ENCODE results near the gene KRTAP4-4. TPM values are rescaled to one million over a fixed set of nuclear protein-coding genes. Genes with fewer than 3 reads are reported as not detected.
"Not testable (repeated sequence)": the region's sequence is repeated elsewhere in the genome, so short reads cannot be mapped to it uniquely, and the experiment has no call there.

KRTAP4-4 gene
- total and polyA plus RNA-seq, 2 of the 13 experiments (the other 11 are each of a cell fraction or from before 2014, with no cell fraction given) = not detected

DNA sequence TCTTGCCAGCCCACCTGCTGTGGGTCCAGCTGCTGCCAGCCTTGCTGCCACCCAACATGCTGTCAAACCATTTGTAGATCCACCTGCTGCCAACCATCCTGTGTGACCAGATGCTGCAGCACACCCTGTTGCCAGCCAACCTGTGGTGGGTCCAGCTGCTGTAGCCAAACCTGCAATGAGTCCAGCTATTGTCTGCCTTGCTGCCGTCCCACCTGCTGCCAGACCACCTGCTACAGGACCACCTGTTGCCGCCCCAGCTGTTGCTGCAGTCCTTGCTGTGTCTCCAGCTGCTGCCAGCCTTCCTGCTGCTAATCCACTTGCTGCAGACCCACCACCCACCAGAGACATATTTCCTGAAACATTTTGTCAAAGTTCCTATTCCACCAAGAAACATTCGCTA, 29.8 kb upstream of the KRTAP4-4 start:
- no TSS peak for BruUV-seq (replicated peaks)

DNA sequence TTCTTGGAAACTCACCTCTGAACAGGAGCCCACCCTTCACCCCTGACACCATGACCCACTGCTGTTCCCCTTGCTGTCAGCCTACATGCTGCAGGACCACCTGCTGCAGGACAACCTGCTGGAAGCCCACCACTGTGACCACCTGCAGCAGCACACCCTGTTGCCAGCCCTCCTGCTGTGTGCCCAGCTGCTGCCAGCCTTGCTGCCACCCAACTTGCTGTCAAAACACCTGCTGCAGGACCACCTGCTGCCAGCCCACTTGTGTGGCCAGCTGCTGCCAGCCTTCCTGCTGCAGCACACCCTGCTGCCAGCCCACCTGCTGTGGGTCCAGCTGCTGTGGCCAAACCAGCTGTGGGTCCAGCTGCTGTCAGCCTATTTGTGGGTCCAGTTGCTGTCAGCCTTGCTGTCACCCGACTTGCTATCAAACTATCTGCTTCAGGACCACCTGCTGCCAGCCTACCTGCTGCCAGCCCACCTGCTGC, 29.3 kb upstream of the KRTAP4-4 start, which contains the start of gene KRTAP9-1:
TSS of gene KRTAP9-1 (plus strand) at position 51 of the 482 bp plus-strand sequence. CDS start at position 51, 0 bp downstream.
- ATAC-seq; H3K27me3 ChIP-seq (ENCODE audit: control insufficient read depth in 1 of 2, insufficient read depth in 2 of 2, low read length in 2 of 2); H3K36me3 ChIP-seq (replicated peaks in 1 of 2; ENCODE audit: control insufficient read depth in 1 of 2, insufficient read depth in 2 of 2, low read length in 2 of 2); H3K79me2 ChIP-seq (ENCODE audit: insufficient read depth, low read length); H3K4me2 ChIP-seq (ENCODE audit: low read depth, low read length); in situ Hi-C loops (cut with HindIII; ENCODE audit: extremely low pct_ligation_motif_present, low pct_unique_long_range_greater_than_20kb); H3K27ac ChIP-seq (ENCODE audit: extremely low read length, insufficient read depth, low read length); intact Hi-C loops (cut with micrococcal nuclease; ENCODE audit: unreplicated experiment); H3K9ac ChIP-seq (ENCODE audit: insufficient read depth, low read depth, low read length); POLR2A ChIA-PET; BruUV-seq (replicated peaks); CTCF ChIA-PET (ENCODE audit: low intra/inter-chr PET ratio, low total read pairs); H3K4me3 ChIP-seq (replicated peaks in 1 of 3; ENCODE audit: insufficient read depth in 1 of 3, low read depth in 2 of 3, low read length in 3 of 3); FAIRE-seq; H3K4me1 ChIP-seq (ENCODE audit: insufficient read depth, low read length); DNase-seq (ENCODE audit: low spot score); H3K9me3 ChIP-seq (ENCODE audit: low read length); H4K20me1 ChIP-seq (ENCODE audit: insufficient read depth, low read length); H2AFZ ChIP-seq (ENCODE audit: low read length): not testable (repeated sequence)
- 0% methylated on average over 1 of the region's 1 CpG for WGBS (ENCODE audit: low lambda C conversion rate)
- TF ChIP-seq, protein P1, sequence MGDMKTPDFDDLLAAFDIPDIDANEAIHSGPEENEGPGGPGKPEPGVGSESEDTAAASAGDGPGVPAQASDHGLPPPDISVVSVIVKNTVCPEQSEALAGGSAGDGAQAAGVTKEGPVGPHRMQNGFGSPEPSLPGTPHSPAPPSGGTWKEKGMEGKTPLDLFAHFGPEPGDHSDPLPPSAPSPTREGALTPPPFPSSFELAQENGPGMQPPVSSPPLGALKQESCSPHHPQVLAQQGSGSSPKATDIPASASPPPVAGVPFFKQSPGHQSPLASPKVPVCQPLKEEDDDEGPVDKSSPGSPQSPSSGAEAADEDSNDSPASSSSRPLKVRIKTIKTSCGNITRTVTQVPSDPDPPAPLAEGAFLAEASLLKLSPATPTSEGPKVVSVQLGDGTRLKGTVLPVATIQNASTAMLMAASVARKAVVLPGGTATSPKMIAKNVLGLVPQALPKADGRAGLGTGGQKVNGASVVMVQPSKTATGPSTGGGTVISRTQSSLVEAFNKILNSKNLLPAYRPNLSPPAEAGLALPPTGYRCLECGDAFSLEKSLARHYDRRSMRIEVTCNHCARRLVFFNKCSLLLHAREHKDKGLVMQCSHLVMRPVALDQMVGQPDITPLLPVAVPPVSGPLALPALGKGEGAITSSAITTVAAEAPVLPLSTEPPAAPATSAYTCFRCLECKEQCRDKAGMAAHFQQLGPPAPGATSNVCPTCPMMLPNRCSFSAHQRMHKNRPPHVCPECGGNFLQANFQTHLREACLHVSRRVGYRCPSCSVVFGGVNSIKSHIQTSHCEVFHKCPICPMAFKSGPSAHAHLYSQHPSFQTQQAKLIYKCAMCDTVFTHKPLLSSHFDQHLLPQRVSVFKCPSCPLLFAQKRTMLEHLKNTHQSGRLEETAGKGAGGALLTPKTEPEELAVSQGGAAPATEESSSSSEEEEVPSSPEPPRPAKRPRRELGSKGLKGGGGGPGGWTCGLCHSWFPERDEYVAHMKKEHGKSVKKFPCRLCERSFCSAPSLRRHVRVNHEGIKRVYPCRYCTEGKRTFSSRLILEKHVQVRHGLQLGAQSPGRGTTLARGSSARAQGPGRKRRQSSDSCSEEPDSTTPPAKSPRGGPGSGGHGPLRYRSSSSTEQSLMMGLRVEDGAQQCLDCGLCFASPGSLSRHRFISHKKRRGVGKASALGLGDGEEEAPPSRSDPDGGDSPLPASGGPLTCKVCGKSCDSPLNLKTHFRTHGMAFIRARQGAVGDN (CRISPR knock-in tag; IDR thresholded peaks at IDR 0.05) = 0 out of 2 replicates have a peak, but pooled peaks have one; percentile 10
- TF ChIP-seq ZNF225 (CRISPR knock-in tag; IDR thresholded peaks at IDR 0.05) = peak; percentile 41; the same call in 1 of the 2 replicates

More for the DNA sequence above, 29.8 kb upstream of the KRTAP4-4 start:
- no peaks in the 10 kb centered on the region for H3K36me3 ChIP-seq (replicated peaks in 1 of 2; ENCODE audit: control insufficient read depth in 1 of 2, insufficient read depth in 2 of 2, low read length in 2 of 2)
- no peaks in the 10 kb centered on the region for H3K9me3 ChIP-seq (ENCODE audit: low read length)
- no peaks in the 10 kb centered on the region for H3K79me2 ChIP-seq (ENCODE audit: insufficient read depth, low read length)
- no peaks in the 10 kb centered on the region for H3K4me1 ChIP-seq (ENCODE audit: insufficient read depth, low read length)
- no peak overlapping the region for H3K4me3 ChIP-seq (replicated peaks in 1 of 3; ENCODE audit: insufficient read depth in 1 of 3, low read depth in 2 of 3, low read length in 3 of 3)
- DNase-seq (ENCODE audit: low spot score) (no peak), FAIRE-seq (no peak), ATAC-seq (no peak)
- intact Hi-C loops (cut with micrococcal nuclease; ENCODE audit: unreplicated experiment) = no loop called here
- no peak overlapping the region for H3K27ac ChIP-seq (ENCODE audit: extremely low read length, insufficient read depth, low read length)
- 0% methylated on average over 1 of the region's 3 CpGs for WGBS (ENCODE audit: low lambda C conversion rate)
- in situ Hi-C loops (cut with HindIII; ENCODE audit: extremely low pct_ligation_motif_present, low pct_unique_long_range_greater_than_20kb) = no loop called here
- H3K9ac ChIP-seq (ENCODE audit: insufficient read depth, low read depth, low read length) = no peak overlapping the region
- H3K4me2 ChIP-seq (ENCODE audit: low read depth, low read length) = no peak overlapping the region
- CTCF ChIA-PET (ENCODE audit: low intra/inter-chr PET ratio, low total read pairs) = no interaction called here
- TF ChIP-seq ZBTB44 (CRISPR knock-in tag; IDR thresholded peaks at IDR 0.05) = no peak
- TF ChIP-seq YEATS2 (CRISPR knock-in tag; IDR thresholded peaks at IDR 0.05; ENCODE audit: borderline replicate concordance) = no peak
- no peak for TF ChIP-seq ZNF572 (CRISPR knock-in tag; IDR thresholded peaks at IDR 0.05)
- TF ChIP-seq HES4 (CRISPR knock-in tag; IDR thresholded peaks at IDR 0.05; ENCODE audit: borderline replicate concordance) = no peak
- TF ChIP-seq CHCHD3 (CRISPR knock-in tag; IDR thresholded peaks at IDR 0.05) = no peak
- no peak for TF ChIP-seq ZNF12 (CRISPR knock-in tag; IDR thresholded peaks at IDR 0.05)
- TF ChIP-seq MXD4 (CRISPR knock-in tag; IDR thresholded peaks at IDR 0.05) = no peak
- TF ChIP-seq TOPORS (CRISPR knock-in tag; IDR thresholded peaks at IDR 0.05) = no peak
- POLR2A ChIA-PET = no interaction called here
- 0 out of 5 replicates have a peak, but pooled peaks cover 0 to 5% of the 10 kb centered on the region in 2 experiments for H3K27me3 ChIP-seq (ENCODE audit: control insufficient read depth in 1 of 2, insufficient read depth in 2 of 2, low read length in 2 of 2)
- no peaks in the 10 kb centered on the region for H4K20me1 ChIP-seq (ENCODE audit: insufficient read depth, low read length)
- H2AFZ ChIP-seq (ENCODE audit: low read length) = no peak overlapping the region

All from HepG2 (cell line).